ENCODE data around the gene TOR1AIP2. TPM values are rescaled to one million over a fixed set of nuclear protein-coding genes. Genes with fewer than 3 reads are reported as not detected.

The TOR1AIP2 gene
- total RNA-seq, 4 donors from 2014 or later: 51.1 to 69.8 (median 61.0) TPM

- H3K36me3 ChIP-seq: peaks cover 0 to 15% (median 0%) of the 10 kb centered on the region in 3 donors
- 53 to 62% methylated on average over 8 of the region's 9 CpGs for WGBS, 2 donors
- no peaks in the 10 kb centered on the region for H3K9me3 ChIP-seq
- H3K4me1 ChIP-seq: no peaks in the 10 kb centered on the region
- H3K27me3 ChIP-seq: no peaks in the 10 kb centered on the region
- no peak for DNase-seq
- no peak for TF ChIP-seq POLR2A (IDR thresholded peaks at IDR 0.05)
- TF ChIP-seq, protein P1, sequence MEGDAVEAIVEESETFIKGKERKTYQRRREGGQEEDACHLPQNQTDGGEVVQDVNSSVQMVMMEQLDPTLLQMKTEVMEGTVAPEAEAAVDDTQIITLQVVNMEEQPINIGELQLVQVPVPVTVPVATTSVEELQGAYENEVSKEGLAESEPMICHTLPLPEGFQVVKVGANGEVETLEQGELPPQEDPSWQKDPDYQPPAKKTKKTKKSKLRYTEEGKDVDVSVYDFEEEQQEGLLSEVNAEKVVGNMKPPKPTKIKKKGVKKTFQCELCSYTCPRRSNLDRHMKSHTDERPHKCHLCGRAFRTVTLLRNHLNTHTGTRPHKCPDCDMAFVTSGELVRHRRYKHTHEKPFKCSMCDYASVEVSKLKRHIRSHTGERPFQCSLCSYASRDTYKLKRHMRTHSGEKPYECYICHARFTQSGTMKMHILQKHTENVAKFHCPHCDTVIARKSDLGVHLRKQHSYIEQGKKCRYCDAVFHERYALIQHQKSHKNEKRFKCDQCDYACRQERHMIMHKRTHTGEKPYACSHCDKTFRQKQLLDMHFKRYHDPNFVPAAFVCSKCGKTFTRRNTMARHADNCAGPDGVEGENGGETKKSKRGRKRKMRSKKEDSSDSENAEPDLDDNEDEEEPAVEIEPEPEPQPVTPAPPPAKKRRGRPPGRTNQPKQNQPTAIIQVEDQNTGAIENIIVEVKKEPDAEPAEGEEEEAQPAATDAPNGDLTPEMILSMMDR (IDR thresholded peaks at IDR 0.05): no peak
- H3K4me3 ChIP-seq: no peak overlapping the region
- no peak overlapping the region for H3K27ac ChIP-seq
- intact Hi-C loops (cut with DNase I): no loop called here
Observed at GRCh38 chr1:179831852-179832699, 45.5 kb downstream of the TOR1AIP2 start.

- H3K27me3 ChIP-seq: no peaks in the 10 kb centered on the region
- no peak for DNase-seq
- no peak for TF ChIP-seq POLR2A (IDR thresholded peaks at IDR 0.05)
- TF ChIP-seq, protein P1 (IDR thresholded peaks at IDR 0.05): no peak
- peaks cover 0 to 7% (median 0%) of the 10 kb centered on the region in 3 donors for H3K36me3 ChIP-seq
- no peak overlapping the region for H3K27ac ChIP-seq
- no peaks in the 10 kb centered on the region for H3K4me1 ChIP-seq
- H3K9me3 ChIP-seq: no peaks in the 10 kb centered on the region
- no peak overlapping the region for H3K4me3 ChIP-seq
- intact Hi-C loops (cut with DNase I): no loop called here
- WGBS, 2 donors: 46 to 49% methylated on average over 3 of the region's 3 CpGs
Observed at GRCh38 chr1:179831225-179831624, 46.4 kb downstream of the TOR1AIP2 start.

- Histone ChIP-seq H3K4me3 (no peak overlapping the region), H3K27me3 (no peaks in the 10 kb centered on the region), H3K36me3 (no peaks in the 10 kb centered on the region), H3K27ac (no peak overlapping the region), H3K9me3 (no peaks in the 10 kb centered on the region), H3K4me1 (no peaks in the 10 kb centered on the region)
- DNase-seq: no peak
- intact Hi-C loops (cut with DNase I): no loop called here
- WGBS, 2 donors: 75 to 96% methylated on average over 2 to 5 of the region's 9 CpGs
- TF ChIP-seq POLR2A (IDR thresholded peaks at IDR 0.05): no peak
- TF ChIP-seq, protein P1 (IDR thresholded peaks at IDR 0.05): no peak
Observed at GRCh38 chr1:179828554-179829110, 49.0 kb downstream of the TOR1AIP2 start.

GRCh38 chr1:179826626-179827280 is 50.9 kb downstream of the TOR1AIP2 start:
- Histone ChIP-seq H3K4me1 (no peaks in the 10 kb centered on the region), H3K27ac (no peak overlapping the region), H3K9me3 (no peaks in the 10 kb centered on the region), H3K4me3 (no peak overlapping the region), H3K27me3 (no peaks in the 10 kb centered on the region), H3K36me3 (no peaks in the 10 kb centered on the region)
- 67 to 85% methylated on average over 6 to 7 of the region's 7 CpGs for WGBS, 2 donors
- intact Hi-C loops (cut with DNase I): no loop called here
- DNase-seq: no peak
- no peak for TF ChIP-seq POLR2A (IDR thresholded peaks at IDR 0.05)
- TF ChIP-seq, protein P1 (IDR thresholded peaks at IDR 0.05): no peak
